Lower leg skin (tissue), 4 donors: ENCODE data around the gene COX4I1. TPM values are rescaled to one million over a fixed set of nuclear protein-coding genes. Genes with fewer than 3 reads are reported as not detected.
"Not testable (repeated sequence)": the region's sequence is repeated elsewhere in the genome, so short reads cannot be mapped to it uniquely, and the experiment has no call there.

Experiments
- DNase-seq, 2 donors: peaks; one replicate each; pipeline ENCODE4 v3.0.0-alpha.2; 2019; ENCODE audit warnings: low spot score in 2 of 2
- H3K4me3 ChIP-seq: fragments of 200-600 bp; sonication (generic); 2 replicates; pipeline ENCODE4 v1.5.1; 2017; ENCODE audit warnings: mild to moderate bottlenecking, low read depth; ENCODE audit not compliant: poor library complexity, severe bottlenecking
- POLR2A ChIP-seq, 2 donors: fragments of 450-650 bp; IDR thresholded peaks; one replicate each; pipeline ENCODE4 v1.6.1; 2016 to 2017; ENCODE audit warnings: antibody characterized with exemption in 2 of 2, mild to moderate bottlenecking in 1 of 2, moderate library complexity in 1 of 2
- WGBS, 2 donors: methylation state at CpG; one replicate each; pipeline ENCODE4 v1.1.5; 2018; 5-methylcytosine and 5-hydroxymethylcytosine counted together
- intact Hi-C: fragments of 100-400 bp; cut with DNase I; formaldehyde crosslinking; loops from one replicate; pipeline ENCODE4 v1.15.0; 2023; ENCODE audit warnings: low total_unique reads
- total RNA-seq, 4 donors: library from RNA; depleted of rRNA; stranded (reverse); fragments of >200 nt; gene quantifications; one replicate each; pipeline ENCODE4 v1.1.0, GENCODE V29; 2016
- TF ChIP-seq, protein P1 (sequence below), 3 donors: fragments of 450-650 bp; IDR thresholded peaks; one replicate each; pipeline ENCODE4 v1.5.1; 2016; ENCODE audit warnings: antibody characterized with exemption in 3 of 3, mild to moderate bottlenecking in 3 of 3, moderate library complexity in 2 of 3

Gene COX4I1
- total RNA-seq, 4 donors from 2014 or later: 411 to 675 (median 548) TPM

DNA sequence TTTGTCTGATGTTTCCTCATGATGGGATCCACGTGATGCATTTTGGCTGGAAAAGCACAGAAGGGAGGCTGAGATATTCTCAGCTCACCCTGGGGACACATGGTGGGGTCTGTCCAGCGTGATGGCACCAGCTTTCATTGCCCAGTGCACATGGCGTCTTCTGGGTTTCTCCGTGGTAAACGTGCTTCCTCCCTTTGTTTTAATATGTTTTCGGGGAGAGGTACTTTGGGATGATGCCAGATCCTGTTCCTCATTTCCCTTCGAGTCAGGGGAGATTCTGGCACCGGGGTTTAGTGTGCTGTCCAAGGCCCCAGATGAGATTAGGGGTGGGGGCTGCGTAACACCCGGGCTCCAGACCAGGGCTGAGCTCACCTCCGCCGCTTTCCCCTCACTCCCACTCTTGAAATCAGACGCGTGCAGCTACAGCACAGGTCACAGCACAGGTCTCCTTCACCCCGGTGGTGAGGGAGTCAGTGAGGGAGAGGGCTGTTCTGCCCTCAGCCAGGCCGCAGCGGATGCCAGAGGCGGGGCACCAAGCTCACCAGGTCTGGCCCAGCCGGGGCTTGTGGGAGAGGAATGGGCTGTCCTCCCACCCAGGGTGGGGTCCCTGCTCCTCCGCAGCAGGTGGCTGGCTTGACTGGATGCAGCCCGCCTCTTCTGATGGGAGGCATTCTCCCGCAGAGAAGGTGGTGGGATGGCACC lies 33.9 kb downstream of the COX4I1 start:
- WGBS, 2 donors: 56 to 74% methylated on average over 17 to 22 of the region's 22 CpGs
- H3K4me3 ChIP-seq: no peak overlapping the region
- TF ChIP-seq, protein P1, sequence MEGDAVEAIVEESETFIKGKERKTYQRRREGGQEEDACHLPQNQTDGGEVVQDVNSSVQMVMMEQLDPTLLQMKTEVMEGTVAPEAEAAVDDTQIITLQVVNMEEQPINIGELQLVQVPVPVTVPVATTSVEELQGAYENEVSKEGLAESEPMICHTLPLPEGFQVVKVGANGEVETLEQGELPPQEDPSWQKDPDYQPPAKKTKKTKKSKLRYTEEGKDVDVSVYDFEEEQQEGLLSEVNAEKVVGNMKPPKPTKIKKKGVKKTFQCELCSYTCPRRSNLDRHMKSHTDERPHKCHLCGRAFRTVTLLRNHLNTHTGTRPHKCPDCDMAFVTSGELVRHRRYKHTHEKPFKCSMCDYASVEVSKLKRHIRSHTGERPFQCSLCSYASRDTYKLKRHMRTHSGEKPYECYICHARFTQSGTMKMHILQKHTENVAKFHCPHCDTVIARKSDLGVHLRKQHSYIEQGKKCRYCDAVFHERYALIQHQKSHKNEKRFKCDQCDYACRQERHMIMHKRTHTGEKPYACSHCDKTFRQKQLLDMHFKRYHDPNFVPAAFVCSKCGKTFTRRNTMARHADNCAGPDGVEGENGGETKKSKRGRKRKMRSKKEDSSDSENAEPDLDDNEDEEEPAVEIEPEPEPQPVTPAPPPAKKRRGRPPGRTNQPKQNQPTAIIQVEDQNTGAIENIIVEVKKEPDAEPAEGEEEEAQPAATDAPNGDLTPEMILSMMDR (IDR thresholded peaks at IDR 0.05): no peak
- no peak for TF ChIP-seq POLR2A (IDR thresholded peaks at IDR 0.05)
- intact Hi-C loops: no loop called here
- no peak for DNase-seq

DNA sequence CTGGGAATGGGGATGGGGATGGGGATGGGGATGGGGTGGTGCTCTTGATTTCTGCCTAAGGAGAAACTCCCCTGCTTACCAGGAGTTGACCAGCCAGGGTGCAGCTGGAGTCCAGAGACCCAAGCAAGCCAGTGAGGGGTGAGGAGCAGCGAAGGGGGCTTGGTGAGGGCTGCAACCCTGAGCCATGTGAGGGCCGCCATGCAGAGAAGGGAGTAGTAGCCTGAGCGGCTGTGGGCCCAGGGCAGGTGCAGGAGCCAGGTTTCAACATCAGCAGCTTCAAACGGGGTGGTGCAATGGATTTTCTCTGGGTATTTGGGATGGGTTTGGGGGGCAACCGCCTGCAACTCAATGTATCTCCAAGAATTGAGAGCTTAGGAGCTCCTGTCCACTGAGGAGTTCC lies 35.2 kb downstream of the COX4I1 start:
- DNase-seq: no peak
- H3K4me3 ChIP-seq: no peak overlapping the region
- WGBS, 2 donors: 91% methylated on average over 5 of the region's 5 CpGs
- intact Hi-C loops: no loop called here
- TF ChIP-seq POLR2A (IDR thresholded peaks at IDR 0.05): no peak
- TF ChIP-seq, protein P1 (IDR thresholded peaks at IDR 0.05): no peak

DNA sequence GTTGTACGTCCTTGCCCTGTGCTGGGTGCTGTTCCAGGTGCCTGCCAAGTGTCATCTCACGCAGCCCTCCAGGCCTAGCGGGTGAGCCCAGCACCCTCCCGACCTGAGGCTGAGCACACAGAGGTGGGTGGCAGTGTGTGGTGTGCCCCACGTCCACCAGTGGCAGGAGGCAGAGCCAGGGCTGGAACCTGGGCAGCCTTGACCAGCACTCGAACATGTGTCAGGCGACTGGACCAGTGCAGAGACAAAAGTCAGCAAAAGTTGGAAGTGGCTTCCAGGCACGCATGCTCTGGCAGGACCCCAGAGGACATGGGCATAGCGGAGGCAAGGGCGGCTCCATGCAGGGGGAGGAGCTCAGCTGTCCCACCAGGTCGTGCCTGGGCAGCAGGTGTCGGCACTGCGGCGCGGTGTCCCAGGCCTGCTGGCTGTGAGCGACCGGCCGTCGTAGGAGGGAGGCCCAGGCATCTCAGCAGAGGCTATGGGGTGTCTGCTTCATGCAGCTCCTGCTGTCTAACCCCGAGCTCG lies 35.8 kb downstream of the COX4I1 start:
- H3K4me3 ChIP-seq: no peak overlapping the region
- 60 to 67% methylated on average over 11 to 19 of the region's 21 CpGs for WGBS, 2 donors
- TF ChIP-seq POLR2A (IDR thresholded peaks at IDR 0.05): no peak
- TF ChIP-seq, protein P1 (IDR thresholded peaks at IDR 0.05): no peak
- no peak for DNase-seq
- intact Hi-C loops: no loop called here

GRCh38 chr16:85835956-85836705 lies 36.6 kb downstream of the COX4I1 start:
- intact Hi-C loops: no loop called here
- no peak for DNase-seq
- WGBS, 2 donors: 57 to 62% methylated on average over 22 of the region's 22 CpGs
- H3K4me3 ChIP-seq: no peak overlapping the region
- TF ChIP-seq, protein P1 (IDR thresholded peaks at IDR 0.05): no peak
- no peak for TF ChIP-seq POLR2A (IDR thresholded peaks at IDR 0.05)

- intact Hi-C loops: no loop called here
- DNase-seq: no peak
- TF ChIP-seq, protein P1 (IDR thresholded peaks at IDR 0.05): no peak
- no peak overlapping the region for H3K4me3 ChIP-seq
- WGBS, 2 donors: 69% methylated on average over 24 of the region's 24 CpGs
These were observed 37.4 kb downstream of the COX4I1 start for GRCh38 chr16:85836706-85837582.

GRCh38 chr16:85837654-85838053 lies 38.2 kb downstream of the COX4I1 start:
- DNase-seq, H3K4me3 ChIP-seq, intact Hi-C loops: not testable (repeated sequence)
- WGBS, 2 donors: 79 to 83% methylated on average over 4 of the region's 4 CpGs
